K562 (cell line): ENCODE measurements around the gene ARMH1. TPM values are rescaled to one million over a fixed set of nuclear protein-coding genes. Genes with fewer than 3 reads are reported as not detected.

ENCODE experiments used
- ATAC-seq: fragments of 200-7000 bp; cut with Tn5 transposase; 3 replicates; pipeline ENCODE4 v1.9.1; 2020; ENCODE audit warnings: moderate library complexity
- BruUV-seq: library from RNA; stranded (reverse); fragments of 400-500 nt; replicated peaks from 2 replicates; lab custom pipeline; 2021; lab: Mats Ljungman, UMichigan
- CTCF ChIA-PET: fragments of 300-600 bp; formaldehyde crosslinking; extraction: SDS; loops from one replicate; lab custom pipeline; 2021; ENCODE audit warnings: low intra/inter-chr PET ratio; lab: Yijun Ruan, JAX
- POLR2A ChIA-PET: fragments of 300-600, 350-650 bp; sonication (Branson Sonifier 250); formaldehyde crosslinking; extraction: SDS; loops from one replicate; lab custom pipeline; 2021; ENCODE audit warnings: antibody characterized with exemption, inconsistent platforms; lab: Yijun Ruan, JAX
- DNase-seq, 4 experiments: peaks; one replicate each; pipeline versions ENCODE4 v3.0.0 to v3.0.0-alpha.2; 2011 to 2018; ENCODE audit warnings: low spot score in 3 of 4, mixed read lengths in 3 of 4; ENCODE audit errors: extremely low read depth in 1 of 4
- FAIRE-seq: peaks from 2 replicates; lab custom pipeline; 2011; peaks lifted over from hg19 to GRCh38; lab: Jason Lieb, UNC
- H2AFZ ChIP-seq: 2 replicates; pipeline ENCODE4 v1.6.0; 2011; ENCODE audit warnings: low read depth, low read length, control low read depth, inconsistent platforms
- H3K27ac ChIP-seq: fragments of 200-600 bp; 3 replicates; pipeline ENCODE4 v1.8.0; 2011; ENCODE audit warnings: low read depth, mild to moderate bottlenecking, control low read depth, inconsistent platforms, low read length, moderate library complexity, mixed read lengths; ENCODE audit errors: extremely low read depth
- H3K27me3 ChIP-seq, 2 experiments: fragments of 300-600 bp in 1 of 2; 2 replicates in 1 of 2; 3 replicates in 1 of 2; pipeline versions ENCODE4 v1.6.0 to v1.8.0; 2011; ENCODE audit warnings: inconsistent platforms in 2 of 2, low read length in 2 of 2, mild to moderate bottlenecking in 1 of 2, mixed read lengths in 1 of 2, moderate library complexity in 1 of 2; ENCODE audit not compliant: control insufficient read depth in 2 of 2, insufficient read depth in 2 of 2
- H3K36me3 ChIP-seq: fragments of 300-600 bp; 3 replicates; pipeline ENCODE4 v1.8.0; 2011; ENCODE audit warnings: mild to moderate bottlenecking, low read length, inconsistent platforms; ENCODE audit not compliant: control insufficient read depth, insufficient read depth
- H3K4me1 ChIP-seq, 2 experiments: fragments of 200-600 bp in 1 of 2; replicated peaks in 1 of 2; 2 replicates in 1 of 2; 3 replicates in 1 of 2; pipeline versions ENCODE4 v1.5.1 to v1.8.0; 2011; ENCODE audit warnings: inconsistent platforms in 2 of 2, low read length in 2 of 2, mild to moderate bottlenecking in 1 of 2, mixed read lengths in 1 of 2, moderate library complexity in 1 of 2; ENCODE audit not compliant: control insufficient read depth in 2 of 2, insufficient read depth in 2 of 2
- H3K4me2 ChIP-seq: 2 replicates; pipeline ENCODE4 v1.6.1; 2011; ENCODE audit warnings: low read length, control low read depth, inconsistent platforms, mixed read lengths; ENCODE audit not compliant: insufficient read depth
- H3K4me3 ChIP-seq: fragments of 200-600 bp; sonication (generic), shearing (Covaris generic); 2 replicates; pipeline ENCODE4 v1.5.1; 2016; ENCODE audit warnings: control low read depth, inconsistent platforms
- H3K79me2 ChIP-seq: fragments of 200-600 bp; 3 replicates; pipeline ENCODE4 v1.8.0; 2011; ENCODE audit warnings: low read length, inconsistent platforms; ENCODE audit not compliant: control insufficient read depth, insufficient read depth
- H3K9ac ChIP-seq, 2 experiments: 2 replicates each; pipeline versions ENCODE4 v1.6.0 to v1.6.1; 2011; ENCODE audit warnings: low read depth in 2 of 2, low read length in 2 of 2, control low read depth in 1 of 2, inconsistent platforms in 1 of 2, mild to moderate bottlenecking in 1 of 2, mixed read lengths in 1 of 2; ENCODE audit not compliant: insufficient read depth in 1 of 2
- H3K9me1 ChIP-seq: one replicate; pipeline ENCODE4 v1.6.0; 2011; ENCODE audit warnings: inconsistent platforms, mild to moderate bottlenecking, low read length, moderate library complexity; ENCODE audit not compliant: control insufficient read depth, insufficient read depth
- H3K9me3 ChIP-seq: replicated peaks from 2 replicates; pipeline ENCODE4 v1.5.1; 2011; ENCODE audit warnings: low read depth, low read length, inconsistent platforms; ENCODE audit not compliant: control insufficient read depth, insufficient read depth
- H4K20me1 ChIP-seq: replicated peaks from 2 replicates; pipeline ENCODE4 v1.6.1; 2011; ENCODE audit warnings: low read length, inconsistent platforms, mixed read lengths; ENCODE audit not compliant: control insufficient read depth, insufficient read depth
- BMI1 ChIP-seq: fragments of 150-350 bp; IDR thresholded peaks from 2 replicates; pipeline ENCODE4 v1.6.1; 2014; ENCODE audit warnings: low read length
- CXXC5 ChIP-seq: fragments of 250-450 bp; sonication (Bioruptor Pico); IDR thresholded peaks from 2 replicates; pipeline ENCODE4 v1.8.0; 2022; ENCODE audit warnings: inconsistent platforms, mild to moderate bottlenecking, moderate library complexity
- E2F3 ChIP-seq: fragments of 250-450 bp; sonication (Bioruptor Pico); IDR thresholded peaks from 2 replicates; pipeline ENCODE4 v1.4.0; 2020; ENCODE audit warnings: mild to moderate bottlenecking
- MAFG ChIP-seq: fragments of 450-650 bp; conservative IDR thresholded peaks from 2 replicates; pipeline ENCODE4 v1.6.1; 2016; ENCODE audit warnings: missing genetic modification characterization, missing compliant biosample characterization
- PHTF2 ChIP-seq: fragments of 250-450 bp; sonication (Bioruptor Pico); IDR thresholded peaks from 2 replicates; pipeline ENCODE4 v1.5.0; 2021; ENCODE audit warnings: mild to moderate bottlenecking
- POLR3A ChIP-seq: IDR thresholded peaks from 2 replicates; pipeline ENCODE4 v1.6.1; 2011; ENCODE audit warnings: borderline replicate concordance, mild to moderate bottlenecking, moderate library complexity; ENCODE audit not compliant: insufficient read length, insufficient read depth; ENCODE audit errors: extremely low read depth
- RBFOX2 ChIP-seq: fragments of 200-400 bp; formaldehyde crosslinking; IDR thresholded peaks from 2 replicates; pipeline ENCODE4 v1.6.1; 2017; ENCODE audit warnings: low read depth, mild to moderate bottlenecking, low read length, moderate library complexity
- SAFB ChIP-seq: fragments of 200-400 bp; formaldehyde crosslinking; IDR thresholded peaks from 2 replicates; pipeline ENCODE4 v1.6.1; 2017; ENCODE audit warnings: low read depth, low read length, borderline replicate concordance
- TAF1 ChIP-seq: IDR thresholded peaks from 2 replicates; pipeline ENCODE4 v1.6.1; 2011; ENCODE audit warnings: mild to moderate bottlenecking, low read length, moderate library complexity; ENCODE audit not compliant: insufficient read depth, control insufficient read depth, severe bottlenecking; ENCODE audit errors: extremely low read depth
- TBP ChIP-seq: optimal IDR thresholded peaks from 2 replicates; pipeline ENCODE3; 2011; ENCODE audit warnings: low read depth, low read length, improper control_type of control experiment
- ZFP36 ChIP-seq: fragments of 150-350 bp; IDR thresholded peaks from 2 replicates; pipeline ENCODE4 v1.6.1; 2018; ENCODE audit warnings: low read length, low read depth; ENCODE audit not compliant: partially characterized antibody
- ZNF274 ChIP-seq: IDR thresholded peaks from 2 replicates; pipeline ENCODE4 v1.6.1; 2011; ENCODE audit warnings: low read depth, mild to moderate bottlenecking, low read length, moderate library complexity, borderline replicate concordance
- ZNF408 ChIP-seq: fragments of 250-450 bp; sonication (Bioruptor Pico); IDR thresholded peaks from 2 replicates; pipeline ENCODE4 v1.4.0; 2020; ENCODE audit warnings: low read depth, mild to moderate bottlenecking, moderate library complexity
- WGBS: fragments of 100-300 bp; shearing (Covaris generic); methylation state at CpG from one replicate; pipeline ENCODE4 v1.1.6; 2016; ENCODE audit warnings: low coverage, mixed read lengths; ENCODE audit not compliant: insufficient coverage; ENCODE audit errors: missing lambda C conversion rate; 5-methylcytosine and 5-hydroxymethylcytosine counted together
- in situ Hi-C: fragments of 300-500 bp; cut with MboI; formaldehyde crosslinking; loops from 4 replicates; pipeline ENCODE4 v1.15.0; 2018; ENCODE audit warnings: inconsistent platforms, mixed read lengths
- intact Hi-C: fragments of 100-400 bp; cut with micrococcal nuclease; formaldehyde crosslinking; loops from 2 replicates; pipeline ENCODE4 v1.14.2; 2022
- polyA plus RNA-seq, 8 experiments: library from polyadenylated mRNA; depleted of rRNA in 4 of 8; stranded (reverse) in 5 of 8; unstranded in 3 of 8; fragments of >200 nt; fragmentation: Nextera tagmentation in 2 of 8; fragmentation: Illumina TruSeq in 1 of 8; extraction: Ambion mirVana in 2 of 8; extraction: Trizol in 1 of 8; gene quantifications; 2 replicates each; pipeline versions ENCODE4 v1.2.1 to v1.2.3, GENCODE V29; 2011 to 2014; ENCODE audit warnings: inconsistent platforms in 1 of 8, missing spikeins in 1 of 8
- total RNA-seq, 7 experiments: library from RNA; depleted of rRNA in 6 of 7; stranded (reverse); fragments of >200 nt in 6 of 7; fragmentation: Illumina TruSeq in 2 of 7; extraction: Trizol in 2 of 7; gene quantifications; 2 replicates each; pipeline versions ENCODE4 v1.2.1 to v1.2.3, GENCODE V29; 2011 to 2021; ENCODE audit warnings: low replicate concordance in 1 of 7
- TF ChIP-seq, protein P1 (sequence below): fragments of 250-450 bp; sonication (Bioruptor Pico); IDR thresholded peaks from 2 replicates; pipeline ENCODE4 v1.5.0; 2021; ENCODE audit warnings: mild to moderate bottlenecking, moderate library complexity
- TF ChIP-seq, protein P2 (sequence below): sonication (generic); formaldehyde crosslinking; IDR thresholded peaks from 2 replicates; pipeline ENCODE4 v1.9.0; 2022; ENCODE audit warnings: mild to moderate bottlenecking, missing genetic modification reagents
- TF ChIP-seq, protein P3 (sequence below), 2 experiments: fragments of 150-350 bp in 1 of 2; IDR thresholded peaks; 2 replicates each; pipeline ENCODE4 v1.6.1; 2012 to 2016; ENCODE audit warnings: low read depth in 2 of 2, low read length in 2 of 2, mild to moderate bottlenecking in 1 of 2, moderate library complexity in 1 of 2

The ARMH1 gene
- total and polyA plus RNA-seq, 9 of the 15 experiments (the other 6 are each of a cell fraction or from before 2014, with no cell fraction given): 0.41 TPM; not detected in 8

DNA sequence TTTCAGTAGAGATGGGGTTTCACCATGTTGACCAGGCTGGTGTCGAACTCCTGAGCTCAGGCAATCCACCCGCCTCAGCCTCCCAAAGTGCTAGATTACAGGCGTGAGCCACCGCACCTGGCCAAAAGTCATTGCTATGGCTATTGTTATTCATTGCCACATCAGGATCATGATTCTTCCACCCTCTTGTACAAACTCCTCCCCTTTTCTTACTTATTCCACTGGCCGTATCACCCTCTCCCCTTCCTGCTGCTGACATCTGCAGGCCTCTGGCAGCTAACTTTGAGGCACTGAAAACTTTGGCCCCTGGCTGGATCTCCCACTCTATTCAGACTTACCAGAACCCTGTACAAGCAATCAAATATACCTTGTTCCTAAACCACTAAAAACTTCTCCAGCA lies 11.1 kb upstream of the ARMH1 start:
- Histone ChIP-seq H3K9ac (no peak overlapping the region), H3K4me1 (peaks cover 0 to 10% of the 10 kb centered on the region in 2 experiments; a peak in 2 of 5 replicates), H3K9me3 (no peaks in the 10 kb centered on the region), H4K20me1 (no peaks in the 10 kb centered on the region), H3K9me1 (no peaks in the 10 kb centered on the region), H3K4me3 (no peak overlapping the region), H3K4me2 (no peak overlapping the region), H2AFZ (no peak overlapping the region), H3K36me3 (no peaks in the 10 kb centered on the region), H3K79me2 (no peaks in the 10 kb centered on the region), H3K27me3 (peaks cover 0 to 5% of the 10 kb centered on the region in 2 experiments; a peak in 1 of 5 replicates), H3K27ac (no peak overlapping the region)
- intact Hi-C loops (no loop called here), in situ Hi-C loops (no loop called here)
- FAIRE-seq (no peak), DNase-seq (no peak), ATAC-seq (no peak; the same call in 2 of the 3 replicates)
- BruUV-seq: no TSS peak
- CTCF ChIA-PET: no interaction called here
- WGBS: 56% methylated on average over 5 of the region's 5 CpGs
- POLR2A ChIA-PET: interaction anchor here (0.7 to 2.3 kb wide), 6 partner anchors 11 to 58 kb away, joined by 3 to 12 read pairs (median 4); partner anchors contain the start of genes ARMH1 and TMEM53
- TF ChIP-seq ZNF408 (CRISPR knock-in tag) (no peak), TAF1 (no peak), TBP (no peak), ZFP36 (no peak), MAFG (tag) (no peak), SAFB (no peak), CXXC5 (CRISPR knock-in tag) (no peak), E2F3 (CRISPR knock-in tag) (no peak), ZNF274 (no peak), PHTF2 (CRISPR knock-in tag) (no peak), BMI1 (no peak), RBFOX2 (no peak), POLR3A (no peak)
- TF ChIP-seq, protein P1, sequence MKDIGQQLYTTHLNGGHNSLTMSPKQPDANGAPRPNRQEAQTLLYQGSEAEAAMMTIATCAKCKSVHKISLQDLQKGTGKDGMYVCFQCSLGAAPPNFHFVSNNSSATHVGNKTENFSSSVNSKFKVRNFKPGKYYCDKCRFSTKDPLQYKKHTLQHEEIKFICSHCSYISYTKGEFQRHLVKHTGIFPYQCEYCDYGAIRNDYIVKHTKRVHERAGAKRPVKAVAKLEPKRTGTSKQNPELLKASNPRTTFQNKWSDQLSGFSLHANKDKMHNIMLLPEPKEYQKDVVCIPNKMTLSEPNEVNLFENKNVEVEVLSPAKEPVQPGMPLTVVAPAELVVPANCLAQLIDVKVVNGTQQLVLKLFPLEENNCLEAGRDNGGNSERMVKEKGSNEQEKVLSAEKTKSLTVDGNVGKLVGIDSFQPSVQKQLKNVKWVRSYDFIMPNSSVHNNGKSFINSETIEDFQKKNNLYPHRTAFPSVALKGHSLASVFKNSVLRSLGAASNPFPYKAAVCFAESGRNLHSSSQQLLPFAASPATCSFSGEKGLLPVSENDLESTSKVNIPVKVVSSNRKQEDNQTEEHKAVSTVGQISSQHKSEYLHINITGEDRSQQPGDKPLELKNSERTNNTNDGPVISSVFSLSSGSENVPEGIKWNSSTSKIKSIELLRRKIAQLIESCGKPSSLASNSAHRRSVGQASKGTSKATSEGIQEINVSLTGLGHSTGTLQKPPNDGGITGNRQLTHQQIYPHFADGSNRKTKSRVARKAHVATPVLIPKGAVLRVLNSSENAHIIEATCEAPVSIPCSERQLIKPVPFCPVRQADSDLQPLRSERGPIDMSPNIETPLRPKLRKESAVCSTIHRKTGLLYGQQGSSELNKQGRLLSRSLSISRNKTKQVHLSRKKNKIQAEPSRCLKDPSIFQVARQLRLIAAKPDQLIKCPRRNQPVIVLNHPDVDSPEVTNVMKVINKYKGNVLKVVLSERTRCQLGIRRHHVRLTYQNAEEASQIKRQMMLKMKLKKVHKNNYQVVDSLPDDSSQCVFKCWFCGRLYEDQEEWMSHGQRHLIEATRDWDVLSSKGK: no peak
- TF ChIP-seq, protein P2, sequence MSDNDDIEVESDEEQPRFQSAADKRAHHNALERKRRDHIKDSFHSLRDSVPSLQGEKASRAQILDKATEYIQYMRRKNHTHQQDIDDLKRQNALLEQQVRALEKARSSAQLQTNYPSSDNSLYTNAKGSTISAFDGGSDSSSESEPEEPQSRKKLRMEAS (CRISPR knock-in tag): no peak
- TF ChIP-seq, protein P3, sequence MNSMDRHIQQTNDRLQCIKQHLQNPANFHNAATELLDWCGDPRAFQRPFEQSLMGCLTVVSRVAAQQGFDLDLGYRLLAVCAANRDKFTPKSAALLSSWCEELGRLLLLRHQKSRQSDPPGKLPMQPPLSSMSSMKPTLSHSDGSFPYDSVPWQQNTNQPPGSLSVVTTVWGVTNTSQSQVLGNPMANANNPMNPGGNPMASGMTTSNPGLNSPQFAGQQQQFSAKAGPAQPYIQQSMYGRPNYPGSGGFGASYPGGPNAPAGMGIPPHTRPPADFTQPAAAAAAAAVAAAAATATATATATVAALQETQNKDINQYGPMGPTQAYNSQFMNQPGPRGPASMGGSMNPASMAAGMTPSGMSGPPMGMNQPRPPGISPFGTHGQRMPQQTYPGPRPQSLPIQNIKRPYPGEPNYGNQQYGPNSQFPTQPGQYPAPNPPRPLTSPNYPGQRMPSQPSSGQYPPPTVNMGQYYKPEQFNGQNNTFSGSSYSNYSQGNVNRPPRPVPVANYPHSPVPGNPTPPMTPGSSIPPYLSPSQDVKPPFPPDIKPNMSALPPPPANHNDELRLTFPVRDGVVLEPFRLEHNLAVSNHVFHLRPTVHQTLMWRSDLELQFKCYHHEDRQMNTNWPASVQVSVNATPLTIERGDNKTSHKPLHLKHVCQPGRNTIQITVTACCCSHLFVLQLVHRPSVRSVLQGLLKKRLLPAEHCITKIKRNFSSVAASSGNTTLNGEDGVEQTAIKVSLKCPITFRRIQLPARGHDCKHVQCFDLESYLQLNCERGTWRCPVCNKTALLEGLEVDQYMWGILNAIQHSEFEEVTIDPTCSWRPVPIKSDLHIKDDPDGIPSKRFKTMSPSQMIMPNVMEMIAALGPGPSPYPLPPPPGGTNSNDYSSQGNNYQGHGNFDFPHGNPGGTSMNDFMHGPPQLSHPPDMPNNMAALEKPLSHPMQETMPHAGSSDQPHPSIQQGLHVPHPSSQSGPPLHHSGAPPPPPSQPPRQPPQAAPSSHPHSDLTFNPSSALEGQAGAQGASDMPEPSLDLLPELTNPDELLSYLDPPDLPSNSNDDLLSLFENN (IDR thresholded peaks at IDR 0.05; ENCODE audit: low read depth in 2 of 2, low read length in 2 of 2): no peak
